RCC 7860 (cell line): ENCODE measurements around the gene GNB1L.
"Not testable (repeated sequence)": the region's sequence is repeated elsewhere in the genome, so short reads cannot be mapped to it uniquely, and the experiment has no call there.

Source experiments
- DNase-seq: peaks from one replicate; pipeline ENCODE4 v3.0.0-alpha.2; 2015; ENCODE audit warnings: low spot score
- FAIRE-seq: peaks from 2 replicates; lab custom pipeline; 2012; peaks lifted over from hg19 to GRCh38; lab: Jason Lieb, UNC

GNB1L gene

GRCh38 chr22:19784384-19785175 lies 70.1 kb downstream of the GNB1L start:
- FAIRE-seq (no peak), DNase-seq (no peak)

DNA sequence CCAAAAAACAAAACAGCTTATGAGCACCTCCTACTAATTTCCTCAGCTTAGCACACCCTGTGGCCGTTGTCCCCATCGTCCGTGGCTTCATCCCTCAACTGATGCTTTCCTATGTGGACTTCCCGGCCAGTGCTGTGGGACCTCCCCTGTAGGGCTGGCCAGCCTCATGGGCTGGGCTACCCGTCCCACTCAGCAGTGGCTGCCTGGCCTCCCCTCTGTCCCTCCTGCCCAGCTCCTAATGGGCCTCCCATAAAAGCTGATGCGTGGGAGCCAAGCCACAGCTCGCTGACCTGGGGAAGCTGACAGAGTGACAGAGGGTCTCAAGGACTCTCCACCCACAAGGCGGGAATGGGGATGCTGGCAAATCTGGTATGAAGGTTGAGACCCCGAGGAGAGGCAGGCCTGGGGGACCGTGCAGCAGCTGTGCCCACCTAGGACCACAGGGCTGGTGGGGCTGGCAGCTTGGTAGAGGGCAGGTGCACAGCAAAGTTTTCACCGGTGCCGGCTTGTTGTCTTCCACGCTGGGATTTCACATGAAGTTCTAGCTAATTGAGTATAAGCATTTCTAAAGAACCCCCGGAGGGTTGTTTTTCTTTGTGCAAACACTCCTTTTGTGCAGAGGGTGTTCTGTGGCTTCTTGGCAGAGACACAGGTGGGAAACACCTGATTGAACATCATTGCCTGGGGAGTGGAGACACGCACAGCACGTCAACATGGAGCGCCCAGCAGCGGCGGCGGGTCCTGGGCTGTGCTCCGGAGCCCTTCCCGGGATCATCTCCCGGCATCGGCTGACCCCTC lies 70.9 kb downstream of the GNB1L start:
- DNase-seq: no peak

GRCh38 chr22:19782533-19782932 lies 72.1 kb downstream of the GNB1L start:
- DNase-seq: no peak
- FAIRE-seq: no peak

More for the DNA sequence above, 70.9 kb downstream of the GNB1L start:
- FAIRE-seq: no peak

GRCh38 chr22:19779685-19780268 lies 74.9 kb downstream of the GNB1L start:
- DNase-seq (no peak), FAIRE-seq (no peak)

GRCh38 chr22:19779011-19779421 lies 75.7 kb downstream of the GNB1L start:
- no peak for DNase-seq
- FAIRE-seq: no peak

DNA sequence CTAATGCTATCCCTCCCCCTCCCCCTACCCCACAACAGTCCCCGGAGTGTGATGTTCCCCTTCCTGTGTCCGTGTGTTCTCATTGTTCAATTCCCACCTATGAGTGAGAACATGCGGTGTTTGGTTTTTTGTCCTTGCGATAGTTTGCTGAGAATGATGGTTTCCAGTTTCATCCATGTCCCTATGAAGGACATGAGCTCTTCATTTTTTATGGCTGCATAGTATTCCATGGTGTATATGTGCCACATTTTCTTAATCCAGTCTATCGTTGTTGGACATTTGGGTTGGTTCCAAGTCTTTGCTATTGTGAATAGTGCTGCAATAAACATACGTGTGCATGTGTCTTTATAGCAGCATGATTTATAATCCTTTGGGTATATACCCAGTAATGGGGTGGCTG lies 77.5 kb downstream of the GNB1L start:
- not testable (repeated sequence) for DNase-seq, FAIRE-seq

DNA sequence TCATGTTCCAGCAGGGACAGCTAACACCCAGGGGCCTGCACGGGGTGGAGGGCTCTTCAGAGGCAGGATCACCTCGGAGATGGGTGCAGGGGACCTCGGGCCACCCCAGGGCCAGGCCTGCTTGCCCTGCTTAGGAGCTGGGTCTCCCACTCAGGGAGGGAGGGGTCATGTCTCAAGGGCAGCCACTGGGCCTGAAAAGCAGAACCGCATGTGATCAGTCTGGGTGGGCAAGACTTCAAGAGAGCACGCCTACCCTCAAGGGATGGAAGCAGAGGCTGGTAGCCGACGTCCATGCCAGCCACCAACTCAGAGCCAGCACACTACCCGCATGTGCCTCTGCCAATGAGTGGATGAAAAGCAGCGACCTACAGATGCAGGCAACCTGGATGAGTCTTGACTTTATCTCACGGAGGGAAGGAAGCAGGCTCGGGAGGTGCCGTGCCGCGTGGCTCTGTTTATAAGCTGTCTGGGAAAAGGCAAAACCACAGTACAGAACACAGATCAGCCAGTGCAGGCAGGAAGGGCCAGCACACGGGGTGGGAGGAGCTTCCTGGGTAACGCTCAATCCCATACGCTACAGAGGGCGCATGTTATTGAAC lies 78.1 kb downstream of the GNB1L start:
- FAIRE-seq: no peak
- DNase-seq: no peak

- FAIRE-seq: no peak
Measured at GRCh38 chr22:19775496-19776325, 79.0 kb downstream of the GNB1L start.

DNA sequence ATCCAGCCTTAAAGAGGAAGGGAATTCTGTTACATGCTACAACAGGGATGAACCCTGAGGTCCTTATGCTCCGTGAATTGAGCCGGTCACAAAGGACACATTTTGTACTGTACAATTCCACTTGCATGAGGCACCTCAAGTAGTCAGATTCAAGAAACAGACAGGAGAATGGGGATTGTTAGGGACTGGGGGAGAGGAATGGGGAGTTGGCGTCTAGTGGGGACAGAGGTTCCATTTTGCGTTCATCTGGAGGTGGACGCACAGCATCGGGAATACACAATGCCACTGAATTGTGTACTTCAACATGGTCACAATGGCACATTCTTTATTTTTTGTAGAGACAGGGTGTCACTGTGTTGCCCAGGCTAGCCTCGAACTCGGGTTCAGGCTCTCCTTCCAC lies 80.0 kb downstream of the GNB1L start:
- no peak for FAIRE-seq

More at GRCh38 chr22:19775496-19776325, 79.0 kb downstream of the GNB1L start:
- DNase-seq: no peak

GRCh38 chr22:19773470-19774040 lies 81.1 kb downstream of the GNB1L start:
- FAIRE-seq (no peak), DNase-seq (no peak)

More for the DNA sequence above, 80.0 kb downstream of the GNB1L start:
- DNase-seq: no peak

GRCh38 chr22:19772673-19773469 lies 81.8 kb downstream of the GNB1L start:
- DNase-seq: no peak
- no peak for FAIRE-seq

- FAIRE-seq: no peak
- DNase-seq: no peak
Measured at GRCh38 chr22:19772422-19772672, 82.3 kb downstream of the GNB1L start.

- no peak for FAIRE-seq
- DNase-seq: no peak
Measured at GRCh38 chr22:19770349-19771220, 84.1 kb downstream of the GNB1L start.

- FAIRE-seq (no peak), DNase-seq (no peak)
Measured at GRCh38 chr22:19769393-19769715, 85.3 kb downstream of the GNB1L start.

GRCh38 chr22:19767427-19768341 lies 87.0 kb downstream of the GNB1L start:
- DNase-seq (no peak), FAIRE-seq (no peak)

DNA sequence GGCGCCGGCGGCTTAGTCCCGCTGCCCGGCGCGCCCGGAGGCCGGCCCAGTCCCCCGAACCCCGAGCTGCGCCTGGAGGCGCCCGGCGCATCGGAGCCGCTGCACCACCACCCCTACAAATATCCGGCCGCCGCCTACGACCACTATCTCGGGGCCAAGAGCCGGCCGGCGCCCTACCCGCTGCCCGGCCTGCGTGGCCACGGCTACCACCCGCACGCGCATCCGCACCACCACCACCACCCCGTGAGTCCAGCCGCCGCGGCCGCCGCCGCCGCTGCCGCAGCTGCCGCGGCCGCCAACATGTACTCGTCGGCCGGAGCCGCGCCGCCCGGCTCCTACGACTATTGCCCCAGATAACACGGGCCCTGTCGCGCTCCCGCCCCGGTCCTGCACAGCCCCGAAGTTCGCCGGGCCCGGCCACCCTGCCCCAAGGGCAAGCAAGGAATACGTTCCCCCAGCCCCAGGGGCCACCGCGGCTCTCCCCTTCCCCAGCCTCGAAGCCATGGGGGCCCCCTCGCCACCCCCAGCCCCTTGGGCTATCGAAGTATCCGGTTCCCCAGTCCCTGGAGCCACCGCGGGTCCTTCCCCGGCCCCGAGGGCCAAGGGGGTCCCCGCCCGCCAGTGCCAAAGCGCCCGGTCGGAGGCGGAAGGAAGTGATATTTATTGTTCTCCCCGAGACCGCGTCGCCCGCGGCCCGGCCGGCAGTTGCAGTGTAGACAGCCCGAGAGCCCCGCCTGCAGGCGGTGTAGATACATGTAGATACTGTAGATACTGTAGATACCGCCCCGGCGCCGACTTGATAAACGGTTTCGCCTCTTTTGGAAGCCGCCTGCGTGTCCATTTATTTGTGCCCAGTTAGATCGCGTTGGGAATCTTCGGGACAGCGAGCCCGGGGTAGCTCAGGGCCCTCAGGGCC lies 87.9 kb downstream of the GNB1L start:
- FAIRE-seq (no peak), DNase-seq (no peak)

DNA sequence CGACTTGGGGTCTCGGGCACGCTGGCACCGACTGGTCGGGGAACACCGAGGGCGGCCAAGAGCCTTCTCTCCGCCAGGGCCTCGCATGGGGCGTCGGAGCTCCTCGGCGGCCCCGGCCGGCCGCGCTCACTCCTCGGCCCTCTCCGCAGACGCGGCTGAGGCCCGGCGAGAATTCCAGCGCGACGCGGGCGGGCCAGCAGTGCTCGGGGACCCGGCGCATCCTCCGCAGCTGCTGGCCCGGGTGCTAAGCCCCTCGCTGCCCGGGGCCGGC lies 88.5 kb downstream of the GNB1L start:
- no peak for FAIRE-seq
- no peak for DNase-seq
